GM10248 (cell line): Measurements from ENCODE around the gene DYRK1A.

Experiments used
- CTCF ChIA-PET: fragments of 300-600 bp; sonication (Branson Sonifier 250); formaldehyde crosslinking; extraction: SDS; loops from one replicate; lab custom pipeline; 2021; ENCODE audit warnings: antibody characterized with exemption; lab: Yijun Ruan, JAX
- POLR2A ChIA-PET: fragments of 350-650 bp; sonication (Branson Sonifier 250); formaldehyde crosslinking; extraction: SDS; loops from one replicate; lab custom pipeline; 2020; ENCODE audit warnings: antibody characterized with exemption; lab: Yijun Ruan, JAX
- DNase-seq: peaks from one replicate; pipeline ENCODE4 v3.0.0; 2012; ENCODE audit errors: extremely low spot score
- TF ChIP-seq, protein P1 (sequence below): IDR thresholded peaks from 2 replicates; pipeline ENCODE4 v1.5.1; 2012; ENCODE audit warnings: mild to moderate bottlenecking, low read depth; ENCODE audit errors: extremely low read depth, missing control alignments, control extremely low read depth

The DYRK1A gene

DNA sequence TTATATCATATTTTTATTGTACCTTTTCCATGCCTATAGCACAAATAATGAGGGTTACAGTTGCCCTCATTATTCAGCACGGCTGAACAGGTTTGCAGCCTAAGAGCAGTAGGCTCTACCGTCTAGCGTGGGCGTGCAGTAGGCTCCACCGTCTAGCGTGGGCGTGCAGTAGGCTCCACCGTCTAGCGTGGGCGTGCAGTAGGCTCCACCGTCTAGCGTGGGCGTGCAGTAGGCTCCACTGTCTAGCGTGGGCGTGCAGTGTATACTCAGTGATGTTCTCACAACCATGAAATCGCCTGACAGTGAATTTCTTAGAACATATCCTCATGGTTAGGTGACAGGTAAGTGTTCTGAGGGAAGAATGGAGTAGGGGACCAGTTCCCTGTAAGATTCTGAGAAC lies 84.9 kb downstream of the DYRK1A start:
- POLR2A ChIA-PET, result no interaction called here
- TF ChIP-seq, protein P1, sequence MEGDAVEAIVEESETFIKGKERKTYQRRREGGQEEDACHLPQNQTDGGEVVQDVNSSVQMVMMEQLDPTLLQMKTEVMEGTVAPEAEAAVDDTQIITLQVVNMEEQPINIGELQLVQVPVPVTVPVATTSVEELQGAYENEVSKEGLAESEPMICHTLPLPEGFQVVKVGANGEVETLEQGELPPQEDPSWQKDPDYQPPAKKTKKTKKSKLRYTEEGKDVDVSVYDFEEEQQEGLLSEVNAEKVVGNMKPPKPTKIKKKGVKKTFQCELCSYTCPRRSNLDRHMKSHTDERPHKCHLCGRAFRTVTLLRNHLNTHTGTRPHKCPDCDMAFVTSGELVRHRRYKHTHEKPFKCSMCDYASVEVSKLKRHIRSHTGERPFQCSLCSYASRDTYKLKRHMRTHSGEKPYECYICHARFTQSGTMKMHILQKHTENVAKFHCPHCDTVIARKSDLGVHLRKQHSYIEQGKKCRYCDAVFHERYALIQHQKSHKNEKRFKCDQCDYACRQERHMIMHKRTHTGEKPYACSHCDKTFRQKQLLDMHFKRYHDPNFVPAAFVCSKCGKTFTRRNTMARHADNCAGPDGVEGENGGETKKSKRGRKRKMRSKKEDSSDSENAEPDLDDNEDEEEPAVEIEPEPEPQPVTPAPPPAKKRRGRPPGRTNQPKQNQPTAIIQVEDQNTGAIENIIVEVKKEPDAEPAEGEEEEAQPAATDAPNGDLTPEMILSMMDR, result no peak
- DNase-seq, result no peak
- CTCF ChIA-PET, result interaction anchor here (3.8 kb wide), 1 partner anchor 12 kb away, joined by 31 read pairs; no protein-coding TSS in a partner anchor

DNA sequence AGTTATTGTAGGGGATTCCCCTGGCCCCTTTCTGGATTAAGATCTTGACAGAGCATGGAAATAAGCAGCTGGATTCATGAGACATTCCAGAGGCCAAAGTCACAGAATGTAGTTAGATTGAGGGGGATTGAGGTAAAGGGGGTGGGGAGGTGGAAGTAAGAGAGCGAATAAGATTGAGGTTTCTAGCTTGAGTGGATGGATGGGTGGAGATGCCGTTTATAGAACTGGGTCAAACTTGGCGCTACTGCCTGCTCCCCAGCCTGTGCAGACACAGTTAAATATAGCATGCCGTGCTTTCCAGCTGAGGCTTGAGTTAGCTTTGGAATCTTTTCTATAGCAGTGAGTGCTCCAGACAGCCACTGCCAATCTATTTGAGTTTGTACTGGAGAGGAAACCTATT lies 85.7 kb downstream of the DYRK1A start:
- DNase-seq, result no peak
- ChIA-PET CTCF (interaction anchor here (3.8 kb wide), 1 partner anchor 12 kb away, joined by 31 read pairs; no protein-coding TSS in a partner anchor), POLR2A (interaction anchor here (0.7 kb wide), 1 partner anchor 294 kb away, joined by 4 read pairs; no protein-coding TSS in a partner anchor)
- TF ChIP-seq, protein P1, result no peak

DNA sequence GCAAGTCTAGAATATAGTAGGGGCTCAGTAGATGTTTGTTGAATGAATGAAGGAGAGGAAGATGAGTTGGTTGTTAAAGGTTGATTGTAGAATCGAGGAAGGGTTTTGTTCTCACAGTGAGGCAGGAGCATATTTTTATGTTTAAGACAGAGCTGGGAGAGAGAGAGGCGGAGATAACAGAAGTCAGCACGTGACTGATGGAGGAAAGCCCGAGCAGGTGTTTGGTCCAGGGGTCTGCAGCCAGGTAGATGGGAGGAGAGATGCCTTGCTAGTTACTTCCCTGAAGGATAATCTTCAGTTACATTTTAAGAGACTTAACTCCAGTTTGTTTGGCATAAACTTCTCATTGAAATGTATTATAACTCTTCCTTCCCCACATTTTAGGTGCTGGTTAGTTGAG lies 86.8 kb downstream of the DYRK1A start:
- DNase-seq, result no peak
- TF ChIP-seq, protein P1, result no peak
- ChIA-PET POLR2A (no interaction called here), CTCF (interaction anchor here (1.2 to 3.8 kb wide), 2 partner anchors 11 to 22 kb away, joined by 3 to 31 read pairs; no protein-coding TSS in a partner anchor)

DNA sequence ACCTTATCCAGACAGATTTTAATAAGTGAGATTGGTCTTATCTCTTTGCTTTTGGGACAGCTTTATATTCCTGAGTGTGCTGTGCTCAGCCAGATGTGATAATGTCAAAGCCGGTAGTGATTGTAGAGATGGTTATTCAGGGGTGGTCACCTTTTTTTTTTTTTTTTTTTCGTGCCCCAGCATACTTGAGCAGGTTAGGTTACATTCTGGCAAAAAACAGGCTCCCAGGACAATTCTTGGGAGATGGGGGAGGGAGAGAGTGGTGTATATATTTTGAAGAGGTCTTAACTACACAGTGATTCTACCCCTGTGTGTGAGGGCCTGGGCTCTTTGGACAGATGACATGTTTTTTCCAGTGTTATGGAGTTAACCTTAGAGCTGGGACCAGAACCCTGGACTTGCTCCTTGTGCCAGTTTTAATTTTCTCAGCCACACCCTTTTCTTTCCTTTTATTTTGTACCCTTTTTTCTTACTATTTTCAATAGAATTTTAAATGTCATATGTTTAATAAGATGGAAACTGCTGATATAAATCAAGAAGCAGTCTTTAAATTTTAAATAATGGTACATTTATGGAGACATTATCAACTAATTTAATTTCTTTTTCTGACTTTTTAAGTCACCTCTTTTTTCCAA lies 88.4 kb downstream of the DYRK1A start:
- TF ChIP-seq, protein P1, result no peak
- DNase-seq, result no peak
- ChIA-PET CTCF (interaction anchor here (0.9 kb wide), 1 partner anchor 20 kb away, joined by 3 read pairs; no protein-coding TSS in a partner anchor), POLR2A (no interaction called here)

DNA sequence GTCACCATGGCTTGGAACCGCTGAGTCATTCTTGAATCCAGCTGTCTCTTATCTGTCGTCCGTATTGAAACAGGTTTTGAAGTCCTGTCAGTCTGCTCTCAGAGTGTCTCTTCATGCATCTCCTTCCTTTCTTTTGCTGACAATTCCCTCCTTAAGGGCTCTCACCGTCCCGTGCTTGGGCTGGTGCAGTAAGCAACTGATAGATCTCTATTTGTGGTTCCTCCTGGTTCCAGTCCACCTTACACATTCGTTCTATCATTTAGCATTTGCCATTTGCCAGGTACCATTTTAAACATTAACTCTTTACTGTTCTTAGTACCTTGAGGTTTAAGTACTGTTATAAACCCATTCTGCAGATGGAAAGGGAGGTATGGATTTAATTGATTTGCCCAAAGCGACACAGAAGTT lies 88.9 kb downstream of the DYRK1A start:
- DNase-seq, result no peak

DNA sequence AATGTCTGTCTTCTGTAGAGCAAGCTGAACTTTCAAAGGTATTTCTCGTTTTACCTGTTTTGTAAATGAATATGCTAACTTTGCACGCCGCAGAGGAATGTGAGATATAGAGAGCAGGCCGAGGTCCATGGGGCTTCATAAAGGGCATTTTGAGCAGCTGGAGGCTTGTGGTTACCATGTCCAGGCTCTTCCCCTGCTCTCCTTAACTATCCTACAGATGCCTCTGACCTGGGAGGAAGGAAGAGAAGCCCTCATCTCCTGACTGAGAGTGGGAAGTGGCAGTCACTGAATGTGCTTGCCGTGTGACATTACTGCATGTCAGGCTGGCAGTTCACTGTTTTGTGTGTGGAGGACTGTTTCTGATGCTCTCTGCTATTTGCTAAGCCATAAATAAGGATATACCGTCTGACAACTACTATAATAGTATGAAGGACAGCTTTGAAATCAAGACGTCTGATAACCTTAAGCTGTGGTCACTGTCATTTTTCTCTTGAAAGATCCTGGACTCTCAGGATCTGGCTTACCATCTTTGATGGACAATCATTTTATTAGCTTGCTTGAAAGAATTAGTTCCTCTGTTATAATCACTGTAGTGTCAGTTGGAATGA lies 92.2 kb downstream of the DYRK1A start:
- no peak for DNase-seq
- TF ChIP-seq, protein P1, result no peak
- ChIA-PET CTCF (interaction anchor here (0.9 to 1.1 kb wide), 2 partner anchors 8 to 85 kb away, joined by 3 read pairs; no protein-coding TSS in a partner anchor), POLR2A (no interaction called here)

More for the DNA sequence above, 88.9 kb downstream of the DYRK1A start:
- TF ChIP-seq, protein P1, result no peak
- CTCF ChIA-PET, result interaction anchor here (0.9 kb wide), 1 partner anchor 20 kb away, joined by 3 read pairs; no protein-coding TSS in a partner anchor
- POLR2A ChIA-PET, result no interaction called here
